Right lobe of liver (tissue), 4 donors: ENCODE measurements around the gene STK4.

ENCODE experiments used
- CTCF ChIP-seq, 4 donors: fragments of 200-600 bp in 3 of 4; fragments of 450-650 bp in 1 of 4; IDR thresholded peaks; one replicate each; pipeline versions ENCODE4 v1.5.1 to v1.8.0; 2016 to 2022; ENCODE audit warnings: antibody characterized with exemption in 4 of 4, mild to moderate bottlenecking in 2 of 4
- POLR2A ChIP-seq: fragments of 450-650 bp; IDR thresholded peaks from one replicate; pipeline ENCODE4 v1.6.1; 2017; ENCODE audit warnings: antibody characterized with exemption, mild to moderate bottlenecking
- donor health status: DM: no; HTN: no; CAD: no.
- donor health status: DM: no; HTN: no; CAD: no.
- donor health status: DM: no; HTN: yes; CAD: no.

- no peak for TF ChIP-seq CTCF (IDR thresholded peaks at IDR 0.05)
- no peak for TF ChIP-seq POLR2A
Measured at GRCh38 chr20:44945261-44945660, 21.1 kb upstream of the STK4 start.
